HUES64 (cell line): ENCODE results near the gene TSEN15.

Experiments
- H3K27ac ChIP-seq: 2 replicates; pipeline ENCODE4 v1.7.0; 2013; ENCODE audit warnings: low read depth, low read length, inconsistent platforms
- H3K27me3 ChIP-seq: 2 replicates; pipeline ENCODE4 v1.6.1; 2013; ENCODE audit warnings: mild to moderate bottlenecking, low read length; ENCODE audit not compliant: insufficient read depth
- H3K36me3 ChIP-seq: 2 replicates; pipeline ENCODE4 v1.6.1; 2013; ENCODE audit warnings: mild to moderate bottlenecking, low read length; ENCODE audit not compliant: insufficient read depth
- H3K4me1 ChIP-seq: 2 replicates; pipeline ENCODE4 v1.6.1; 2013; ENCODE audit warnings: mild to moderate bottlenecking, low read length, moderate library complexity; ENCODE audit not compliant: insufficient read depth
- H3K4me3 ChIP-seq: 2 replicates; pipeline ENCODE4 v1.5.1; 2013; ENCODE audit warnings: mild to moderate bottlenecking, low read length, moderate library complexity
- H3K9ac ChIP-seq: 2 replicates; pipeline ENCODE4 v1.6.1; 2013; ENCODE audit warnings: mild to moderate bottlenecking, low read depth, low read length
- H3K9me3 ChIP-seq: 2 replicates; pipeline ENCODE4 v1.6.1; 2013; ENCODE audit warnings: low read depth, low read length; ENCODE audit not compliant: insufficient read depth
- WGBS: fragments of 150-250, 120-280 bp; methylation state at CpG from one replicate; pipeline ENCODE4 v1.1.7; 2013; ENCODE audit warnings: missing lambda C conversion rate; 5-methylcytosine and 5-hydroxymethylcytosine counted together

The TSEN15 gene

GRCh38 chr1:184110272-184111204 is 59.0 kb downstream of the TSEN15 start:
- no peaks in the 10 kb centered on the region for H3K36me3 ChIP-seq
- WGBS, result 93% methylated on average over 11 of the region's 11 CpGs
- H3K9ac ChIP-seq, result no peak overlapping the region
- H3K4me1 ChIP-seq, result no peaks in the 10 kb centered on the region; the same call in 1 of the 2 replicates
- H3K9me3 ChIP-seq, result peaks cover 3% of the 10 kb centered on the region; the same call in 1 of the 2 replicates
- H3K27ac ChIP-seq, result no peak overlapping the region
- no peak overlapping the region for H3K4me3 ChIP-seq
- H3K27me3 ChIP-seq, result no peaks in the 10 kb centered on the region

GRCh38 chr1:184112176-184112948 is 60.8 kb downstream of the TSEN15 start:
- Histone ChIP-seq H3K4me1 (no peaks in the 10 kb centered on the region; the same call in 1 of the 2 replicates), H3K36me3 (no peaks in the 10 kb centered on the region), H3K4me3 (no peak overlapping the region), H3K27me3 (no peaks in the 10 kb centered on the region), H3K27ac (no peak overlapping the region), H3K9ac (no peak overlapping the region), H3K9me3 (no peaks in the 10 kb centered on the region)
- 85% methylated on average over 2 of the region's 2 CpGs for whole genome bisulfite sequencing

GRCh38 chr1:184113251-184113650 is 61.7 kb downstream of the TSEN15 start:
- Histone ChIP-seq H3K36me3 (no peaks in the 10 kb centered on the region), H3K27me3 (no peaks in the 10 kb centered on the region), H3K4me1 (no peaks in the 10 kb centered on the region), H3K9me3 (no peaks in the 10 kb centered on the region), H3K4me3 (no peak overlapping the region), H3K9ac (no peak overlapping the region), H3K27ac (no peak overlapping the region)
- 100% methylated on average over 1 of the region's 1 CpG for WGBS

GRCh38 chr1:184114818-184115398 is 63.4 kb downstream of the TSEN15 start:
- Histone ChIP-seq H3K4me1 (no peaks in the 10 kb centered on the region), H3K4me3 (no peak overlapping the region), H3K9me3 (no peaks in the 10 kb centered on the region), H3K9ac (no peak overlapping the region), H3K27ac (no peak overlapping the region), H3K36me3 (no peaks in the 10 kb centered on the region), H3K27me3 (no peaks in the 10 kb centered on the region)

- H3K27ac ChIP-seq, result no peak overlapping the region
- 80% methylated on average over 2 of the region's 2 CpGs for WGBS
- H3K9ac ChIP-seq, result no peak overlapping the region
- no peaks in the 10 kb centered on the region for H3K36me3 ChIP-seq
- no peak overlapping the region for H3K4me3 ChIP-seq
- H3K27me3 ChIP-seq, result no peaks in the 10 kb centered on the region
- H3K4me1 ChIP-seq, result no peaks in the 10 kb centered on the region
- H3K9me3 ChIP-seq, result no peaks in the 10 kb centered on the region
These were observed 64.8 kb downstream of the TSEN15 start for GRCh38 chr1:184116287-184116686.

- Histone ChIP-seq H3K9ac (no peak overlapping the region), H3K4me3 (no peak overlapping the region), H3K9me3 (no peaks in the 10 kb centered on the region), H3K27ac (no peak overlapping the region), H3K27me3 (no peaks in the 10 kb centered on the region), H3K36me3 (no peaks in the 10 kb centered on the region), H3K4me1 (no peaks in the 10 kb centered on the region)
- 81% methylated on average over 2 of the region's 2 CpGs for WGBS
These were observed 66.5 kb downstream of the TSEN15 start for GRCh38 chr1:184118046-184118445.
